NCI-H146 (cell line): Measurements from ENCODE around the gene TIPARP.

Source experiments
- DNase-seq: peaks from one replicate; lab custom pipeline; 2025; lab: John Stamatoyannopoulos, UW

Gene TIPARP

GRCh38 chr3:156674046-156674910, at the start of gene TIPARP:
Gene TIPARP (plus strand): TSS chr3:156674590. CDS start chr3:156677698, 3,108 bp downstream.
- DNase-seq: peak; percentile 100

- peak; percentile 39 for DNase-seq
These were observed 48.3 kb upstream of the TIPARP start for GRCh38 chr3:156626104-156626503.

GRCh38 chr3:156627946-156628569, 46.3 kb upstream of the TIPARP start:
- DNase-seq: no peak

- DNase-seq: no peak
These were observed 45.4 kb upstream of the TIPARP start for GRCh38 chr3:156628836-156629618.

GRCh38 chr3:156630081-156630772, 44.2 kb upstream of the TIPARP start:
- DNase-seq: peak; percentile 69

GRCh38 chr3:156630773-156631093, 43.7 kb upstream of the TIPARP start:
- DNase-seq: no peak

- DNase-seq: no peak
These were observed 43.1 kb upstream of the TIPARP start for GRCh38 chr3:156631323-156631722.

GRCh38 chr3:156632601-156633000, 41.8 kb upstream of the TIPARP start:
- DNase-seq: no peak

- DNase-seq: no peak
These were observed 41.1 kb upstream of the TIPARP start for GRCh38 chr3:156633335-156633734.

- no peak for DNase-seq
These were observed 39.4 kb upstream of the TIPARP start for GRCh38 chr3:156635034-156635433.

- DNase-seq: no peak
These were observed 38.4 kb upstream of the TIPARP start for GRCh38 chr3:156635973-156636372.

GRCh38 chr3:156637480-156638022, 36.8 kb upstream of the TIPARP start:
- DNase-seq: no peak

- DNase-seq: no peak
These were observed 36.1 kb upstream of the TIPARP start for GRCh38 chr3:156638271-156638670.

GRCh38 chr3:156639414-156640023, 34.9 kb upstream of the TIPARP start:
- DNase-seq: no peak

GRCh38 chr3:156641618-156641975, 32.8 kb upstream of the TIPARP start:
- DNase-seq: no peak

GRCh38 chr3:156642750-156643728, 31.4 kb upstream of the TIPARP start:
- peak; percentile 9 for DNase-seq

- no peak for DNase-seq
These were observed 30.5 kb upstream of the TIPARP start for GRCh38 chr3:156643729-156644389.

- no peak for DNase-seq
These were observed 29.4 kb upstream of the TIPARP start for GRCh38 chr3:156644958-156645357.

- DNase-seq: no peak
These were observed 27.4 kb upstream of the TIPARP start for GRCh38 chr3:156646958-156647357.

- no peak for DNase-seq
These were observed 26.3 kb upstream of the TIPARP start for GRCh38 chr3:156648086-156648485.
